Mesenchymal stem cell (in vitro differentiated cells and primary cell): ENCODE results near the gene OLFML2B.

Source experiments
- DNase-seq: peaks from one replicate; pipeline ENCODE4 v3.0.0-alpha.2; 2013
- H2AFZ ChIP-seq: one replicate; pipeline ENCODE4 v1.6.1; 2013; ENCODE audit warnings: low read depth, mild to moderate bottlenecking, control low read depth, inconsistent platforms, low read length, moderate library complexity
- H2AK5ac ChIP-seq: 2 replicates; pipeline ENCODE4 v1.6.1; 2013; ENCODE audit warnings: low read length, moderate library complexity, mild to moderate bottlenecking, inconsistent platforms; ENCODE audit not compliant: severe bottlenecking
- H2BK120ac ChIP-seq: one replicate; pipeline ENCODE4 v1.6.1; 2013; ENCODE audit warnings: low read depth, mild to moderate bottlenecking, inconsistent platforms, low read length, moderate library complexity
- H2BK12ac ChIP-seq, 2 experiments: one replicate each; pipeline ENCODE4 v1.6.1; 2013; ENCODE audit warnings: inconsistent platforms in 2 of 2, low read length in 2 of 2, mild to moderate bottlenecking in 2 of 2, moderate library complexity in 2 of 2, control low read depth in 1 of 2
- H2BK15ac ChIP-seq: one replicate; pipeline ENCODE4 v1.6.1; 2013; ENCODE audit warnings: mild to moderate bottlenecking, low read depth, inconsistent platforms; ENCODE audit not compliant: poor library complexity, severe bottlenecking
- H2BK5ac ChIP-seq: 2 replicates; pipeline ENCODE4 v1.6.1; 2013; ENCODE audit warnings: low read depth, mild to moderate bottlenecking, low read length, control low read depth, inconsistent platforms; ENCODE audit not compliant: poor library complexity, severe bottlenecking
- H3K14ac ChIP-seq, 2 experiments: one replicate each; pipeline ENCODE4 v1.6.1; 2013; ENCODE audit warnings: inconsistent platforms in 2 of 2, low read length in 2 of 2, control low read depth in 1 of 2, mild to moderate bottlenecking in 1 of 2, moderate library complexity in 1 of 2
- H3K18ac ChIP-seq, 2 experiments: one replicate each; pipeline ENCODE4 v1.6.1; 2013; ENCODE audit warnings: inconsistent platforms in 2 of 2, low read length in 2 of 2, control low read depth in 1 of 2, low read depth in 1 of 2, mild to moderate bottlenecking in 1 of 2
- H3K23ac ChIP-seq, 2 experiments: one replicate each; pipeline ENCODE4 v1.6.1; 2013; ENCODE audit warnings: inconsistent platforms in 2 of 2, low read length in 2 of 2, mild to moderate bottlenecking in 2 of 2, moderate library complexity in 2 of 2, control low read depth in 1 of 2
- H3K27ac ChIP-seq: 2 replicates; pipeline ENCODE4 v1.5.1; 2013; ENCODE audit warnings: mild to moderate bottlenecking, moderate library complexity, low read length, control low read depth, inconsistent platforms; ENCODE audit not compliant: poor library complexity, severe bottlenecking
- H3K27me3 ChIP-seq, 2 experiments: 2 replicates each; pipeline versions ENCODE4 v1.6.1 to v1.7.0; 2013; ENCODE audit warnings: low read length in 2 of 2, mild to moderate bottlenecking in 2 of 2, moderate library complexity in 2 of 2, control low read depth in 1 of 2, inconsistent platforms in 1 of 2; ENCODE audit not compliant: control insufficient read depth in 1 of 2, insufficient read depth in 1 of 2
- H3K36me3 ChIP-seq, 2 experiments: 2 replicates each; pipeline versions ENCODE4 v1.6.1 to v1.7.0; 2013; ENCODE audit warnings: low read length in 2 of 2, control low read depth in 1 of 2, inconsistent platforms in 1 of 2, low read depth in 1 of 2, mild to moderate bottlenecking in 1 of 2; ENCODE audit not compliant: insufficient read depth in 2 of 2, control insufficient read depth in 1 of 2
- H3K4ac ChIP-seq, 2 experiments: one replicate each; pipeline ENCODE4 v1.6.1; 2013; ENCODE audit warnings: inconsistent platforms in 2 of 2, low read length in 2 of 2, mild to moderate bottlenecking in 2 of 2, moderate library complexity in 2 of 2, control low read depth in 1 of 2, low read depth in 1 of 2
- H3K4me1 ChIP-seq: 2 replicates; pipeline ENCODE4 v1.6.1; 2013; ENCODE audit warnings: low read depth, low read length, control low read depth; ENCODE audit not compliant: control insufficient read depth, insufficient read depth
- H3K4me2 ChIP-seq: 2 replicates; pipeline ENCODE4 v1.6.1; 2013; ENCODE audit warnings: low read length, mild to moderate bottlenecking, inconsistent platforms; ENCODE audit not compliant: poor library complexity, severe bottlenecking
- H3K4me3 ChIP-seq, 2 experiments: 2 replicates each; pipeline versions ENCODE4 v1.5.1 to v1.7.0; 2013; ENCODE audit warnings: low read length in 2 of 2, mild to moderate bottlenecking in 2 of 2, control low read depth in 1 of 2, low read depth in 1 of 2; ENCODE audit not compliant: insufficient read depth in 1 of 2
- H3K79me1 ChIP-seq: replicated peaks from 2 replicates; pipeline ENCODE4 v1.6.1; 2013; ENCODE audit warnings: mild to moderate bottlenecking, control low read depth, low read length, inconsistent platforms; ENCODE audit not compliant: poor library complexity, severe bottlenecking
- H3K9ac ChIP-seq: 2 replicates; pipeline ENCODE4 v1.7.0; 2013; ENCODE audit warnings: mild to moderate bottlenecking, low read length, moderate library complexity
- H3K9me3 ChIP-seq: 2 replicates; pipeline ENCODE4 v1.7.0; 2013; ENCODE audit warnings: mild to moderate bottlenecking, low read length; ENCODE audit not compliant: control insufficient read depth
- H4K8ac ChIP-seq: one replicate; pipeline ENCODE4 v1.6.1; 2013; ENCODE audit warnings: inconsistent platforms, mild to moderate bottlenecking, low read length, moderate library complexity
- H4K91ac ChIP-seq: one replicate; pipeline ENCODE4 v1.6.1; 2013; ENCODE audit warnings: mild to moderate bottlenecking, low read length, inconsistent platforms
- WGBS: methylation state at CpG from one replicate; pipeline ENCODE4 v1.1.7; 2013; ENCODE audit warnings: mixed read lengths; 5-methylcytosine and 5-hydroxymethylcytosine counted together

OLFML2B gene

GRCh38 chr1:161970633-161971032 is 53.0 kb downstream of the OLFML2B start:
- Histone ChIP-seq H2AK5ac (peak overlapping the region; percentile 44), H2BK5ac (no peak overlapping the region), H2BK12ac (no peak overlapping the region), H3K4me3 (no peak overlapping the region), H3K18ac (no peak overlapping the region), H2BK15ac (no peak overlapping the region), H3K36me3 (no peaks in the 10 kb centered on the region), H3K14ac (no peak overlapping the region), H3K23ac (no peak overlapping the region), H3K79me1 (no peaks in the 10 kb centered on the region), H3K9ac (no peak overlapping the region), H3K27me3 (peaks cover 0 to 11% of the 10 kb centered on the region in 2 experiments), H4K91ac (no peak overlapping the region), H3K4ac (no peak overlapping the region), H2AFZ (no peak overlapping the region), H3K27ac (no peak overlapping the region), H3K4me2 (no peak overlapping the region), H2BK120ac (no peak overlapping the region), H3K4me1 (peaks cover 24% of the 10 kb centered on the region), H3K9me3 (no peaks in the 10 kb centered on the region), H4K8ac (no peak overlapping the region)
- 53% methylated on average over 2 of the region's 3 CpGs for WGBS
- DNase-seq = no peak

- Histone ChIP-seq H3K4me2 (no peak overlapping the region), H3K9me3 (no peaks in the 10 kb centered on the region), H3K79me1 (no peaks in the 10 kb centered on the region), H3K4ac (no peak overlapping the region), H2BK120ac (no peak overlapping the region), H4K91ac (no peak overlapping the region), H3K23ac (no peak overlapping the region), H3K4me3 (no peak overlapping the region), H2BK12ac (no peak overlapping the region), H3K27ac (no peak overlapping the region), H2BK5ac (no peak overlapping the region), H3K4me1 (peaks cover 24% of the 10 kb centered on the region), H3K36me3 (no peaks in the 10 kb centered on the region), H3K14ac (no peak overlapping the region), H3K9ac (no peak overlapping the region), H3K27me3 (peaks cover 0 to 11% of the 10 kb centered on the region in 2 experiments), H2AFZ (no peak overlapping the region), H2BK15ac (no peak overlapping the region), H4K8ac (no peak overlapping the region), H3K18ac (no peak overlapping the region), H2AK5ac (peak overlapping the region; percentile 71)
- WGBS = 71% methylated on average over 6 of the region's 6 CpGs
- no peak for DNase-seq
Measured at GRCh38 chr1:161970036-161970435, 53.6 kb downstream of the OLFML2B start.

GRCh38 chr1:161966067-161966466 is 57.6 kb downstream of the OLFML2B start:
- no peak overlapping the region for H2BK15ac ChIP-seq
- no peak overlapping the region for H2BK120ac ChIP-seq
- no peaks in the 10 kb centered on the region for H3K36me3 ChIP-seq
- H3K27me3 ChIP-seq = no peaks in the 10 kb centered on the region
- H2AFZ ChIP-seq = no peak overlapping the region
- no peak overlapping the region for H2AK5ac ChIP-seq
- H3K14ac ChIP-seq = no peak overlapping the region
- no peak overlapping the region for H3K27ac ChIP-seq
- H3K9ac ChIP-seq = no peak overlapping the region
- peaks cover 15% of the 10 kb centered on the region for H3K4me1 ChIP-seq
- no peaks in the 10 kb centered on the region for H3K79me1 ChIP-seq
- no peaks in the 10 kb centered on the region for H3K9me3 ChIP-seq
- no peak overlapping the region for H2BK12ac ChIP-seq
- no peak overlapping the region for H4K8ac ChIP-seq
- H4K91ac ChIP-seq = no peak overlapping the region
- no peak overlapping the region for H3K4me3 ChIP-seq
- H3K4me2 ChIP-seq = no peak overlapping the region
- H3K4ac ChIP-seq = no peak overlapping the region
- no peak overlapping the region for H3K18ac ChIP-seq
- no peak overlapping the region for H3K23ac ChIP-seq
- no peak for DNase-seq
- no peak overlapping the region for H2BK5ac ChIP-seq
- 82% methylated on average over 4 of the region's 4 CpGs for WGBS

- peak overlapping the region; percentile 8 for H3K4me2 ChIP-seq
- H3K27me3 ChIP-seq = no peaks in the 10 kb centered on the region
- H2BK15ac ChIP-seq = no peak overlapping the region
- H2BK5ac ChIP-seq = peak overlapping the region; percentile 73
- H3K4me3 ChIP-seq = peak overlapping the region in 1 of 2 experiments; percentile 80
- no peak overlapping the region for H3K23ac ChIP-seq
- peaks cover 5% of the 10 kb centered on the region for H3K4me1 ChIP-seq
- H4K91ac ChIP-seq = no peak overlapping the region
- H3K27ac ChIP-seq = peak overlapping the region; percentile 97
- no peak overlapping the region for H4K8ac ChIP-seq
- no peak overlapping the region for H3K18ac ChIP-seq
- 25% methylated on average over 5 of the region's 8 CpGs for WGBS
- peak overlapping the region; percentile 94 for H3K9ac ChIP-seq
- H2BK120ac ChIP-seq = no peak overlapping the region
- no peak overlapping the region for H2AK5ac ChIP-seq
- H3K79me1 ChIP-seq = no peaks in the 10 kb centered on the region
- H3K14ac ChIP-seq = no peak overlapping the region
- H3K4ac ChIP-seq = no peak overlapping the region
- peak overlapping the region in 1 of 2 experiments; percentile 85 for H2BK12ac ChIP-seq
- peak; percentile 94 for DNase-seq
- no peak overlapping the region for H2AFZ ChIP-seq
- peaks cover 0 to 6% of the 10 kb centered on the region in 2 experiments for H3K36me3 ChIP-seq
- H3K9me3 ChIP-seq = no peaks in the 10 kb centered on the region
Measured at GRCh38 chr1:161962091-161962887, 61.4 kb downstream of the OLFML2B start.
